Thyroid gland (tissue), 4 donors: Measurements from ENCODE around the gene TGM2.

ENCODE experiments used
- POLR2A ChIP-seq, 2 donors: fragments of 450-650 bp; IDR thresholded peaks; one replicate each; pipeline ENCODE4 v1.6.1; 2017; ENCODE audit warnings: antibody characterized with exemption in 2 of 2, mild to moderate bottlenecking in 2 of 2, moderate library complexity in 1 of 2
- TF ChIP-seq, protein P1 (sequence below), 6 experiments: fragments of 200-600 bp in 3 of 6; fragments of 450-650 bp in 3 of 6; sonication (generic) in 3 of 6; IDR thresholded peaks; one replicate each; pipeline ENCODE4 v1.5.1; 2016 to 2019; ENCODE audit warnings: antibody characterized with exemption in 6 of 6, mild to moderate bottlenecking in 2 of 6, inconsistent platforms in 1 of 6, moderate library complexity in 1 of 6

DNA sequence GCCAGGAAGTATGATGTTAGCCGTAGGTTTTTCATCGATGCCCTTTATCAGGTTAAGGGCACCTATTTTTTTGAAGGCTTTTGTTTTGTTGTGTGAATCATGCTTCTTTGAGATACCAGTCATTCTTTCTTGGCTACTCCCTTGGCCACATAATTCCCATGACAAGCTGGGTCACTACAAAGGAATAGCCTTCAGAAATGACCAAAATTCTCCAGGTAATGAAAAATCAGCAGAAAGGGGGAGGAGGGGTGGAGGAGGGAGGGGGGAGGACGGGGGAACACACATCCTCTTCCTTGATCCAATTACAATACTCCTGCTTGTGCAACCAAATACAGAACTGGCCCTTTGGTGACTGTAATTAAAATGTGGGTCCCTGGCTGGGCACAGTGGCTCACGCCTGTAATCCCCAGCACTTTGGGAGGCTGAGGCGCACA, 21.7 kb upstream of the TGM2 start:
- no peak for TF ChIP-seq POLR2A (IDR thresholded peaks at IDR 0.05)
- TF ChIP-seq, protein P1, sequence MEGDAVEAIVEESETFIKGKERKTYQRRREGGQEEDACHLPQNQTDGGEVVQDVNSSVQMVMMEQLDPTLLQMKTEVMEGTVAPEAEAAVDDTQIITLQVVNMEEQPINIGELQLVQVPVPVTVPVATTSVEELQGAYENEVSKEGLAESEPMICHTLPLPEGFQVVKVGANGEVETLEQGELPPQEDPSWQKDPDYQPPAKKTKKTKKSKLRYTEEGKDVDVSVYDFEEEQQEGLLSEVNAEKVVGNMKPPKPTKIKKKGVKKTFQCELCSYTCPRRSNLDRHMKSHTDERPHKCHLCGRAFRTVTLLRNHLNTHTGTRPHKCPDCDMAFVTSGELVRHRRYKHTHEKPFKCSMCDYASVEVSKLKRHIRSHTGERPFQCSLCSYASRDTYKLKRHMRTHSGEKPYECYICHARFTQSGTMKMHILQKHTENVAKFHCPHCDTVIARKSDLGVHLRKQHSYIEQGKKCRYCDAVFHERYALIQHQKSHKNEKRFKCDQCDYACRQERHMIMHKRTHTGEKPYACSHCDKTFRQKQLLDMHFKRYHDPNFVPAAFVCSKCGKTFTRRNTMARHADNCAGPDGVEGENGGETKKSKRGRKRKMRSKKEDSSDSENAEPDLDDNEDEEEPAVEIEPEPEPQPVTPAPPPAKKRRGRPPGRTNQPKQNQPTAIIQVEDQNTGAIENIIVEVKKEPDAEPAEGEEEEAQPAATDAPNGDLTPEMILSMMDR (IDR thresholded peaks at IDR 0.05), result no peak
